Stomach (tissue), 9 donors: ENCODE measurements around the gene TMPRSS2. TPM values are rescaled to one million over a fixed set of nuclear protein-coding genes. Genes with fewer than 3 reads are reported as not detected.
A peak's percentile ranks its signal among the peaks of the same experiment; 100 is the strongest.

Experiments used
- DNase-seq, 2 donors: peaks; one replicate each; pipeline versions ENCODE4 v3.0.0 to v3.0.0-alpha.2; 2013 to 2019
- H3K27ac ChIP-seq, 5 donors: fragments of 200-600 bp in 4 of 5; sonication (generic) in 4 of 5; one replicate each; pipeline ENCODE4 v1.5.1; 2013 to 2019; ENCODE audit warnings: mild to moderate bottlenecking in 1 of 5, moderate library complexity in 1 of 5
- H3K27me3 ChIP-seq, 3 donors: fragments of 200-600 bp; sonication (generic); one replicate each; pipeline ENCODE4 v1.5.1; 2017 to 2019; ENCODE audit warnings: mixed run types in 1 of 3
- H3K36me3 ChIP-seq, 4 donors: fragments of 200-600 bp; sonication (generic); 1 replicate in 3 of 4; 2 replicates in 1 of 4; pipeline ENCODE4 v1.5.1; 2016 to 2019
- H3K4me1 ChIP-seq, 4 donors: fragments of 200-600 bp; sonication (generic); one replicate each; pipeline ENCODE4 v1.5.1; 2016 to 2019
- H3K4me3 ChIP-seq, 4 donors: fragments of 200-600 bp; sonication (generic) in 3 of 4; one replicate each; pipeline ENCODE4 v1.5.1; 2016 to 2019; ENCODE audit warnings: mild to moderate bottlenecking in 1 of 4
- H3K9me3 ChIP-seq, 4 donors: fragments of 200-600 bp; sonication (generic); one replicate each; pipeline ENCODE4 v1.5.1; 2016 to 2019
- CTCF ChIP-seq, 7 experiments: fragments of 450-650 bp in 4 of 7; fragments of 200-600 bp in 3 of 7; sonication (generic) in 3 of 7; IDR thresholded peaks; one replicate each; pipeline ENCODE4 v1.5.1; 2016 to 2019; ENCODE audit warnings: antibody characterized with exemption in 7 of 7, control low read depth in 2 of 7, mild to moderate bottlenecking in 1 of 7
- EP300 ChIP-seq: sonication (generic); formaldehyde crosslinking; IDR thresholded peaks from one replicate; pipeline ENCODE4 v1.6.1; 2017; ENCODE audit warnings: antibody characterized with exemption
- POLR2A ChIP-seq, 4 donors: fragments of 450-650 bp; IDR thresholded peaks; one replicate each; pipeline ENCODE4 v1.6.1; 2016; ENCODE audit warnings: antibody characterized with exemption in 4 of 4, control low read depth in 2 of 4, mild to moderate bottlenecking in 1 of 4, moderate library complexity in 1 of 4
- POLR2AphosphoS5 ChIP-seq, 3 donors: sonication (generic); formaldehyde crosslinking; IDR thresholded peaks; one replicate each; pipeline ENCODE4 v1.6.1; 2016; ENCODE audit warnings: antibody characterized with exemption in 3 of 3
- WGBS, 5 donors: extraction: QIAGEN DNeasy Blood & Tissue Kit in 3 of 5; methylation state at CpG; one replicate each; pipeline versions ENCODE4 v1.1.5 to v1.1.7; 2013 to 2018; 5-methylcytosine and 5-hydroxymethylcytosine counted together
- intact Hi-C: fragments of 100-400 bp; cut with DNase I; formaldehyde crosslinking; loops from one replicate; pipeline ENCODE4 v1.15.1; 2023; ENCODE audit warnings: low total_unique reads
- polyA plus RNA-seq, 3 donors: library from polyadenylated mRNA; stranded (reverse); fragments of 200-250 nt; gene quantifications; one replicate each; pipeline ENCODE4 v1.2.3, GENCODE V29; 2013
- total RNA-seq, 5 donors: library from RNA; depleted of rRNA; stranded (reverse); fragments of >200 nt; gene quantifications; one replicate each; pipeline versions ENCODE4 v1.1.0 to v1.2.3, GENCODE V29; 2014 to 2016
- donor health status: healthy with polysubstance abuse.
- donor health status: Bipolar disorder and iron deficiency.
- donor health status: healthy.

The TMPRSS2 gene
- total and polyA plus RNA-seq, 8 donors: 58.2 to 554 (median 125) TPM

GRCh38 chr21:41445465-41445862 lies 62.5 kb downstream of the TMPRSS2 start:
- Histone ChIP-seq H3K36me3 (peaks cover 35 to 98% (median 96%) of the 10 kb centered on the region in 4 donors), H3K27me3 (no peaks in the 10 kb centered on the region), H3K4me1 (no peaks in the 10 kb centered on the region), H3K9me3 (no peaks in the 10 kb centered on the region), H3K4me3 (no peak overlapping the region), H3K27ac (no peak overlapping the region)
- peak in 1 of 2 donors; percentile 18 for DNase-seq
- no peak for TF ChIP-seq EP300
- TF ChIP-seq POLR2A (IDR thresholded peaks at IDR 0.05): no peak
- TF ChIP-seq POLR2AphosphoS5 (IDR thresholded peaks at IDR 0.05): no peak
- TF ChIP-seq CTCF (IDR thresholded peaks at IDR 0.05): no peak
- intact Hi-C loops: loop anchor here (10.0 kb wide), 1 partner anchor 311 kb away; no protein-coding TSS in a partner anchor
- 84 to 92% (median 89%) methylated on average over 7 of the region's 7 CpGs for WGBS, 5 donors

DNA sequence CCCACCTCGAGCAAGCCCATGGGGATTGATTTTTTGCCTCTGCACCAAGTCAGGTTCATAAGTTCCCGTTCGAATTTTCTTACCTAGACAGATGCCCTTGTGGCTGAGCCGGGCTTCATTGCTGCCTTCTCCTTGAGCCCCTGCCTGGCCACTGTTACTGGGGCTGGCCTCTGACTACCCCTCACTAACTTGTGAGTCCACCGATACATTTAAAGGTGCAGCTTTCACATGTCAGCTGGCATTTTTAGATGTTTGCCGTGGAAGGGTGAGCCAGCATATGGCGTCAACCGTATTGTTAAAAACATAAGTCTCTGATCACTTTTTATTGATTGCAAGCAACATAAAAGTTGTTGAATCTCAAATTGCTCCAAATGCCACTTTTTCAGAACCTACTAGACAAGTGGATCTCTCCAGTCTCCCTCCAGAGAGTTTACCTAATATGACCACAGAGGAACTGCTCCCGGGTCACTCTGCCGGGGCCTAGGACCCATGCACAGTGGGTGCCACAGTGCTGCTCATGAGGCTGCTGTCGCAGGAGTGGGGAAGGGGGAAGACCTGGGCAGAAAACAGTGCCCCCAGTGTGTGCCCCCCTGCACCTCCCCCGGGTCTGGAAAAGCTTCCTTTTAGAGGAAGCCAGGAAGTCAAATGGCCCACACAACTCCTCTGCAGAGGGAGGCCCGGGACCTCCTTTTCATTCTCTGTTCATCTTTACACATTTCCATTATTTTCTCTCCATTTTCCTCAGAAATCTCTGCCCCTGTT lies 63.1 kb downstream of the TMPRSS2 start:
- DNase-seq: peak in 1 of 2 donors; percentile 5
- Histone ChIP-seq H3K36me3 (peaks cover 32 to 99% (median 98%) of the 10 kb centered on the region in 4 donors), H3K4me3 (no peak overlapping the region), H3K27ac (no peak overlapping the region), H3K27me3 (no peaks in the 10 kb centered on the region), H3K4me1 (no peaks in the 10 kb centered on the region), H3K9me3 (no peaks in the 10 kb centered on the region)
- intact Hi-C loops: loop anchor here (10.0 kb wide), 1 partner anchor 310 kb away; no protein-coding TSS in a partner anchor
- WGBS, 5 donors: 89 to 93% (median 91%) methylated on average over 13 of the region's 13 CpGs
- no peak for TF ChIP-seq POLR2AphosphoS5 (IDR thresholded peaks at IDR 0.05)
- no peak for TF ChIP-seq POLR2A (IDR thresholded peaks at IDR 0.05)
- no peak for TF ChIP-seq EP300
- no peak for TF ChIP-seq CTCF (IDR thresholded peaks at IDR 0.05)

GRCh38 chr21:41443562-41443961 lies 64.4 kb downstream of the TMPRSS2 start:
- peaks cover 27 to 100% (median 97%) of the 10 kb centered on the region in 4 donors for H3K36me3 ChIP-seq
- WGBS, 5 donors: 89 to 97% (median 94%) methylated on average over 7 of the region's 7 CpGs
- intact Hi-C loops: loop anchor here (10.0 kb wide), 1 partner anchor 309 kb away; no protein-coding TSS in a partner anchor
- H3K4me3 ChIP-seq: no peak overlapping the region
- TF ChIP-seq POLR2A (IDR thresholded peaks at IDR 0.05): no peak
- TF ChIP-seq EP300: no peak
- no peak for TF ChIP-seq POLR2AphosphoS5 (IDR thresholded peaks at IDR 0.05)
- no peak for TF ChIP-seq CTCF (IDR thresholded peaks at IDR 0.05)
- no peaks in the 10 kb centered on the region for H3K9me3 ChIP-seq
- DNase-seq: peak in 1 of 2 donors; percentile 20
- H3K4me1 ChIP-seq: no peaks in the 10 kb centered on the region
- H3K27ac ChIP-seq: no peak overlapping the region
- H3K27me3 ChIP-seq: no peaks in the 10 kb centered on the region

GRCh38 chr21:41442481-41443186 lies 65.3 kb downstream of the TMPRSS2 start:
- 86 to 97% (median 95%) methylated on average over 2 of the region's 2 CpGs for WGBS, 5 donors
- TF ChIP-seq POLR2AphosphoS5 (IDR thresholded peaks at IDR 0.05) (no peak), EP300 (no peak), CTCF (IDR thresholded peaks at IDR 0.05) (no peak), POLR2A (IDR thresholded peaks at IDR 0.05) (no peak)
- H3K4me3 ChIP-seq: no peak overlapping the region
- intact Hi-C loops: loop anchor here (10.0 kb wide), 1 partner anchor 308 kb away; no protein-coding TSS in a partner anchor
- DNase-seq: no peak
- H3K9me3 ChIP-seq: no peaks in the 10 kb centered on the region
- no peaks in the 10 kb centered on the region for H3K4me1 ChIP-seq
- no peaks in the 10 kb centered on the region for H3K27me3 ChIP-seq
- H3K27ac ChIP-seq: no peak overlapping the region
- H3K36me3 ChIP-seq: peaks cover 34 to 100% (median 97%) of the 10 kb centered on the region in 4 donors
